SK-N-SH treated with all-trans-retinoic acid at 6 μM for 48 hours (cell line): ENCODE data around the gene POMGNT2.
A peak's percentile ranks its signal among the peaks of the same experiment; 100 is the strongest.

ENCODE experiments used
- ATAC-seq: fragments of 200-7000 bp; cut with Tn5 transposase; 3 replicates; pipeline ENCODE4 v1.9.1; 2020; ENCODE audit warnings: mild to moderate bottlenecking, moderate library complexity
- ARNTL ChIP-seq: fragments of 450-650 bp; formaldehyde crosslinking; IDR thresholded peaks from 2 replicates; pipeline ENCODE4 v1.5.0; 2020; ENCODE audit warnings: low read depth, mild to moderate bottlenecking, moderate library complexity, borderline replicate concordance
- BACH2 ChIP-seq: fragments of 250-450 bp; sonication (Bioruptor Pico); IDR thresholded peaks from 2 replicates; pipeline ENCODE4 v1.9.0; 2021; ENCODE audit warnings: mild to moderate bottlenecking, borderline replicate concordance
- CSDC2 ChIP-seq: fragments of 250-450 bp; sonication (Bioruptor Pico); IDR thresholded peaks from 2 replicates; pipeline ENCODE4 v1.5.0; 2020; ENCODE audit warnings: mild to moderate bottlenecking, moderate library complexity
- ESRRG ChIP-seq: fragments of 250-450 bp; sonication (Bioruptor Pico); IDR thresholded peaks from 2 replicates; pipeline ENCODE4 v1.6.1; 2021; ENCODE audit warnings: mild to moderate bottlenecking
- ISL1 ChIP-seq: fragments of 250-450 bp; sonication (Bioruptor Pico); IDR thresholded peaks from 2 replicates; pipeline ENCODE4 v2.1.2; 2022; ENCODE audit warnings: mild to moderate bottlenecking, moderate library complexity
- OSR1 ChIP-seq: fragments of 250-450 bp; sonication (Bioruptor Pico); IDR thresholded peaks from 2 replicates; pipeline ENCODE4 v1.8.0; 2022; ENCODE audit warnings: moderate library complexity, mild to moderate bottlenecking, inconsistent platforms
- PPARA ChIP-seq: fragments of 250-450 bp; sonication (Bioruptor Pico); IDR thresholded peaks from 2 replicates; pipeline ENCODE4 v1.5.0; 2020; ENCODE audit warnings: mild to moderate bottlenecking, borderline replicate concordance
- RARB ChIP-seq: fragments of 250-450 bp; sonication (Bioruptor Pico); IDR thresholded peaks from 2 replicates; pipeline ENCODE4 v1.8.0; 2021; ENCODE audit warnings: mild to moderate bottlenecking, moderate library complexity
- SNAI2 ChIP-seq: fragments of 250-450 bp; sonication (Bioruptor Pico); IDR thresholded peaks from 2 replicates; pipeline ENCODE4 v1.5.0; 2020; ENCODE audit warnings: mild to moderate bottlenecking, moderate library complexity
- ZC3H10 ChIP-seq: fragments of 250-450 bp; sonication (Bioruptor Pico); IDR thresholded peaks from 2 replicates; pipeline ENCODE4 v1.5.1; 2021; ENCODE audit warnings: mild to moderate bottlenecking, moderate library complexity
- ZFP3 ChIP-seq: fragments of 250-450 bp; sonication (Bioruptor Pico); IDR thresholded peaks from 2 replicates; pipeline ENCODE4 v1.5.0; 2020; ENCODE audit warnings: mild to moderate bottlenecking, moderate library complexity
- ZFP30 ChIP-seq: fragments of 450-650 bp; formaldehyde crosslinking; IDR thresholded peaks from 2 replicates; pipeline ENCODE4 v1.5.0; 2022; ENCODE audit warnings: mild to moderate bottlenecking, moderate library complexity
- ZNF565 ChIP-seq: fragments of 450-650 bp; formaldehyde crosslinking; conservative IDR thresholded peaks from 2 replicates; pipeline ENCODE4 v1.5.0; 2020; ENCODE audit warnings: low read depth, mild to moderate bottlenecking, moderate library complexity
- ZNF70 ChIP-seq: fragments of 450-650 bp; formaldehyde crosslinking; IDR thresholded peaks from 2 replicates; pipeline ENCODE4 v1.5.0; 2020; ENCODE audit warnings: mild to moderate bottlenecking, moderate library complexity
- TF ChIP-seq, protein P1 (sequence below): fragments of 250-450 bp; sonication (Bioruptor Pico); IDR thresholded peaks from 2 replicates; pipeline ENCODE4 v1.8.0; 2021; ENCODE audit warnings: low read depth, mild to moderate bottlenecking, moderate library complexity, borderline replicate concordance
- TF ChIP-seq, protein P2 (sequence below): fragments of 250-450 bp; sonication (Bioruptor Pico); IDR thresholded peaks from 2 replicates; pipeline ENCODE4 v1.5.1; 2020; ENCODE audit warnings: low read depth, mild to moderate bottlenecking, moderate library complexity
- TF ChIP-seq, protein P3 (sequence below): fragments of 250-450 bp; sonication (Bioruptor Pico); IDR thresholded peaks from 2 replicates; pipeline ENCODE4 v1.5.0; 2020; ENCODE audit warnings: mild to moderate bottlenecking, moderate library complexity
- TF ChIP-seq, protein P4 (sequence below): fragments of 250-450 bp; sonication (Bioruptor Pico); IDR thresholded peaks from 2 replicates; pipeline ENCODE4 v1.8.0; 2020; ENCODE audit warnings: mild to moderate bottlenecking, moderate library complexity, borderline replicate concordance

Gene POMGNT2

DNA sequence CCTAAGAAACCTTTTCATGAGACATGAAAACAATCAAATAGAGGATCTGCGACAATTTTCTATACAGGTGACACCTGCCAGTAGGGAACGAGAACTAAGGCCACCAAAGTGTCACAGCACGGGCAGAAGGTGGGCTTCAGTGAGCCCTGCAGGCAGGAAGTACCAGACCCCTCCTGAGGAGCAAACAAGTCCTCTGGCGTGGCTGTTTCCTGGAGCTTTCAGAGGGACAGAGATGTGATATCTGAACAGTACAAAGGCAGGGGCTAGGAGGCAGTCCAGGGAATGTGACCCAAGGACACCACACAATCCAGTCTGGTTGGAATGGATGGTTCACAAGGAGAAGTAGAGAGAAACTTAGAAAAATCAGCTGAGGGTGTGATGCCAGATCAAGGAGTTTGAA, 16.8 kb downstream of the POMGNT2 start:
- TF ChIP-seq ZNF70 (CRISPR knock-in tag) (no peak), ZFP30 (CRISPR knock-in tag) (no peak), CSDC2 (CRISPR knock-in tag) (no peak), ARNTL (CRISPR knock-in tag) (no peak), OSR1 (no peak), ZC3H10 (CRISPR knock-in tag) (no peak), ISL1 (CRISPR knock-in tag) (no peak), ZNF565 (CRISPR knock-in tag) (no peak)
- TF ChIP-seq, protein P1, sequence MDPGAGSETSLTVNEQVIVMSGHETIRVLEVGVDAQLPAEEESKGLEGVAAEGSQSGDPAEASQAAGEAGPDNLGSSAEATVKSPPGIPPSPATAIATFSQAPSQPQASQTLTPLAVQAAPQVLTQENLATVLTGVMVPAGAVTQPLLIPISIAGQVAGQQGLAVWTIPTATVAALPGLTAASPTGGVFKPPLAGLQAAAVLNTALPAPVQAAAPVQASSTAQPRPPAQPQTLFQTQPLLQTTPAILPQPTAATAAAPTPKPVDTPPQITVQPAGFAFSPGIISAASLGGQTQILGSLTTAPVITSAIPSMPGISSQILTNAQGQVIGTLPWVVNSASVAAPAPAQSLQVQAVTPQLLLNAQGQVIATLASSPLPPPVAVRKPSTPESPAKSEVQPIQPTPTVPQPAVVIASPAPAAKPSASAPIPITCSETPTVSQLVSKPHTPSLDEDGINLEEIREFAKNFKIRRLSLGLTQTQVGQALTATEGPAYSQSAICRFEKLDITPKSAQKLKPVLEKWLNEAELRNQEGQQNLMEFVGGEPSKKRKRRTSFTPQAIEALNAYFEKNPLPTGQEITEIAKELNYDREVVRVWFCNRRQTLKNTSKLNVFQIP (CRISPR knock-in tag) = no peak
- no peak for ATAC-seq

DNA sequence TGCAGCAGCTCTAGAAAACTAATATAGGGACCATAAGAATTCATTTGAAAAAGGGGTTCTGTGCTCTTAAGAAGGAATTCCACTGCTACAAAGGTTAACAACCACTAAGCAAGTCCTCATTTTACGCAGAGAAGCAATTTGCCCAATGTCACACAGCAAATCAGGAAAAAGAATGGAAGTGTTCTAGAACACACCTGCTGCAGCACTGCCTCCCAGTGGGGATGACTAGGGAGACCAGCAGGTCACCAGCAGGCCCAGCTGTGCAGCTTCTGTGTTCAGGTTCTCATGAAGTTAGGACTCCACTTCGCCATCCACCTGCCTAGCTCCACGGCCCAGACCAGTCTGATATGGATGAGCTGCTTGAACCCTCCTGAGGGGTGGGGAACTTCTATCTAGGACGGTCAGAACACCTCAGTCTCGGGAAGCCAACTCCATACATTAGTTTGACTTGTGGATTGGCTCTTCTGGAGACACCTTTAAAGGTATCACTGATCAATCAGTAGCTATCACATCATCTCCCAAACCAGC, 18.6 kb downstream of the POMGNT2 start:
- TF ChIP-seq, protein P1 (CRISPR knock-in tag) = no peak
- TF ChIP-seq PPARA = no peak
- ATAC-seq = no peak

DNA sequence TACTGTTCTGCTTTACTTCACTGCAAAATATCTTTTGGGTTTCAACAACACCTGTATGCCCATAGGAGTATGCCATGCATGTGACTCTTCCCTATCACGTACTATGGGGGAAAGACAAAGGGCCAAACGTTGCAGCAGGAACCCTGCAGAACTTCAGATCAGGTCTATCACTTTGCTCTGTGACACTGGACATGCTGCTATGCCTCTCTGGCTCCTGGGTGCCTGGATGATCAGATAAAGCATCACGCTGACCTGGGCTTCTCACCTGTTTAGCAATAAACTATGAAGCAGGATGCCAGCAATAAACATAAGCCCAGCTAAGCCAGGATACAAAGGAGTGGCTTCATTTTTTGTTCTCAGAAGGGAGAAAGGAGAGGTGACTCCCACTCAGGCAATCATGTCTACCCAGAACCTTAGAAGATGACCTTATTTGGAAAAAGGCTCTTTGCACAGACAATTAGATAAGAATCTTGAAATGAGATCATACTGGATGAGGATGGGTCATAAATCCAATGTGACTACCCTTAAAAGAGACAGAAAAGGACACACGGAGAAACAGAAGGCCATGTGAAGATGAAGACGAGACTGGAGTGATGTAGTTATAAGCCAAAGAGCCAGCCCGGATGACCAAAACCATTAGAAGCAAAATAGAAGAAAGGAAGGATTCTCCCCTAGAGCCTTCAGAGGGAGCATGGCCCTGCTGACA, 19.3 kb downstream of the POMGNT2 start:
- TF ChIP-seq, protein P2, sequence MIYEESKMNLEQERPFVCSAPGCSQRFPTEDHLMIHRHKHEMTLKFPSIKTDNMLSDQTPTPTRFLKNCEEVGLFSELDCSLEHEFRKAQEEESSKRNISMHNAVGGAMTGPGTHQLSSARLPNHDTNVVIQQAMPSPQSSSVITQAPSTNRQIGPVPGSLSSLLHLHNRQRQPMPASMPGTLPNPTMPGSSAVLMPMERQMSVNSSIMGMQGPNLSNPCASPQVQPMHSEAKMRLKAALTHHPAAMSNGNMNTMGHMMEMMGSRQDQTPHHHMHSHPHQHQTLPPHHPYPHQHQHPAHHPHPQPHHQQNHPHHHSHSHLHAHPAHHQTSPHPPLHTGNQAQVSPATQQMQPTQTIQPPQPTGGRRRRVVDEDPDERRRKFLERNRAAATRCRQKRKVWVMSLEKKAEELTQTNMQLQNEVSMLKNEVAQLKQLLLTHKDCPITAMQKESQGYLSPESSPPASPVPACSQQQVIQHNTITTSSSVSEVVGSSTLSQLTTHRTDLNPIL (CRISPR knock-in tag) = peak; percentile 52; the same call in 1 of the 2 replicates
- TF ChIP-seq ISL1 (CRISPR knock-in tag) (peak; percentile 47), BACH2 (no peak), OSR1 (no peak)
- ATAC-seq = peak; percentile 55

DNA sequence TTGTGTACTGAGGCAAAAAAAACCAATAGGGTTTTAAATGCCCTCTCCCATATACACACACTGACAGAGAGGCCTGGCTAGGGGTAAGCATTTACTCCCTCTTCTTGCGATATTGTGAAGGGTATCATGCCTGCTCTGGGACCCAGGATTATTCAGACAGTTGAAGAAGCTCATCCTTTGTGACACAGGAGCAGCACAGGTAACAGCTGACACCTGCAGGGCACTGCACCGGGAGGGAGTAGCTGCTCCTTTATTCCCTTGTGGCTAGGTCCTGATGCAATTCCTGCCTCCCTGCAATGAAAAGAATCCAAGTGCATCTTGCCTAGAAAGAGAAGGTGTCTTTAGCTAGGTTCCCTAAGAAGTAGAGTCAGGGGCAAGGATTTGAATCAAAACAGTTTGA, 23.4 kb downstream of the POMGNT2 start:
- no peak for ATAC-seq

More for the DNA sequence above, 23.4 kb downstream of the POMGNT2 start:
- TF ChIP-seq CSDC2 (CRISPR knock-in tag) (no peak), RARB (CRISPR knock-in tag) (no peak), ESRRG (CRISPR knock-in tag) (no peak), SNAI2 (CRISPR knock-in tag) (no peak), OSR1 (no peak), ZFP30 (CRISPR knock-in tag) (no peak), ZNF70 (CRISPR knock-in tag) (no peak), ZFP3 (CRISPR knock-in tag) (no peak), ZNF565 (CRISPR knock-in tag) (no peak)
- TF ChIP-seq, protein P3, sequence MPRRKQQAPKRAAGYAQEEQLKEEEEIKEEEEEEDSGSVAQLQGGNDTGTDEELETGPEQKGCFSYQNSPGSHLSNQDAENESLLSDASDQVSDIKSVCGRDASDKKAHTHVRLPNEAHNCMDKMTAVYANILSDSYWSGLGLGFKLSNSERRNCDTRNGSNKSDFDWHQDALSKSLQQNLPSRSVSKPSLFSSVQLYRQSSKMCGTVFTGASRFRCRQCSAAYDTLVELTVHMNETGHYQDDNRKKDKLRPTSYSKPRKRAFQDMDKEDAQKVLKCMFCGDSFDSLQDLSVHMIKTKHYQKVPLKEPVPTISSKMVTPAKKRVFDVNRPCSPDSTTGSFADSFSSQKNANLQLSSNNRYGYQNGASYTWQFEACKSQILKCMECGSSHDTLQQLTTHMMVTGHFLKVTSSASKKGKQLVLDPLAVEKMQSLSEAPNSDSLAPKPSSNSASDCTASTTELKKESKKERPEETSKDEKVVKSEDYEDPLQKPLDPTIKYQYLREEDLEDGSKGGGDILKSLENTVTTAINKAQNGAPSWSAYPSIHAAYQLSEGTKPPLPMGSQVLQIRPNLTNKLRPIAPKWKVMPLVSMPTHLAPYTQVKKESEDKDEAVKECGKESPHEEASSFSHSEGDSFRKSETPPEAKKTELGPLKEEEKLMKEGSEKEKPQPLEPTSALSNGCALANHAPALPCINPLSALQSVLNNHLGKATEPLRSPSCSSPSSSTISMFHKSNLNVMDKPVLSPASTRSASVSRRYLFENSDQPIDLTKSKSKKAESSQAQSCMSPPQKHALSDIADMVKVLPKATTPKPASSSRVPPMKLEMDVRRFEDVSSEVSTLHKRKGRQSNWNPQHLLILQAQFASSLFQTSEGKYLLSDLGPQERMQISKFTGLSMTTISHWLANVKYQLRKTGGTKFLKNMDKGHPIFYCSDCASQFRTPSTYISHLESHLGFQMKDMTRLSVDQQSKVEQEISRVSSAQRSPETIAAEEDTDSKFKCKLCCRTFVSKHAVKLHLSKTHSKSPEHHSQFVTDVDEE (CRISPR knock-in tag) = no peak
- TF ChIP-seq, protein P4, sequence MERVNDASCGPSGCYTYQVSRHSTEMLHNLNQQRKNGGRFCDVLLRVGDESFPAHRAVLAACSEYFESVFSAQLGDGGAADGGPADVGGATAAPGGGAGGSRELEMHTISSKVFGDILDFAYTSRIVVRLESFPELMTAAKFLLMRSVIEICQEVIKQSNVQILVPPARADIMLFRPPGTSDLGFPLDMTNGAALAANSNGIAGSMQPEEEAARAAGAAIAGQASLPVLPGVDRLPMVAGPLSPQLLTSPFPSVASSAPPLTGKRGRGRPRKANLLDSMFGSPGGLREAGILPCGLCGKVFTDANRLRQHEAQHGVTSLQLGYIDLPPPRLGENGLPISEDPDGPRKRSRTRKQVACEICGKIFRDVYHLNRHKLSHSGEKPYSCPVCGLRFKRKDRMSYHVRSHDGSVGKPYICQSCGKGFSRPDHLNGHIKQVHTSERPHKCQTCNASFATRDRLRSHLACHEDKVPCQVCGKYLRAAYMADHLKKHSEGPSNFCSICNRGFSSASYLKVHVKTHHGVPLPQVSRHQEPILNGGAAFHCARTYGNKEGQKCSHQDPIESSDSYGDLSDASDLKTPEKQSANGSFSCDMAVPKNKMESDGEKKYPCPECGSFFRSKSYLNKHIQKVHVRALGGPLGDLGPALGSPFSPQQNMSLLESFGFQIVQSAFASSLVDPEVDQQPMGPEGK (CRISPR knock-in tag) = no peak
